Esophagus muscularis mucosa (tissue), 3 donors: ENCODE data around the gene MAP2K5.

Source experiments
- CTCF ChIP-seq, 3 experiments: fragments of 200-600 bp in 2 of 3; fragments of 450-650 bp in 1 of 3; sonication (generic) in 2 of 3; IDR thresholded peaks; one replicate each; pipeline ENCODE4 v1.5.1; 2017 to 2019; ENCODE audit warnings: antibody characterized with exemption in 3 of 3, mild to moderate bottlenecking in 2 of 3, moderate library complexity in 1 of 3
- POLR2A ChIP-seq: fragments of 450-650 bp; IDR thresholded peaks from one replicate; pipeline ENCODE4 v1.6.1; 2017; ENCODE audit warnings: antibody characterized with exemption, moderate library complexity, mild to moderate bottlenecking, low read depth

- TF ChIP-seq POLR2A, result no peak
- no peak for TF ChIP-seq CTCF (IDR thresholded peaks at IDR 0.05)
These were observed 28.6 kb downstream of the MAP2K5 start for GRCh38 chr15:67570875-67571647.
